ENCODE results near the gene EGR4. TPM values are rescaled to one million over a fixed set of nuclear protein-coding genes. Genes with fewer than 3 reads are reported as not detected.

The EGR4 gene
- total RNA-seq, 2 donors from 2014 or later, result 0.11 to 0.29 TPM

- Mint-ChIP-seq H3K36me3 (ENCODE audit: low read depth) (peaks cover 11% of the 10 kb centered on the region), H3K4me3 (peak overlapping the region; percentile 81), H3K27ac (peak overlapping the region; percentile 48), H3K9me3 (no peaks in the 10 kb centered on the region), H3K27me3 (no peaks in the 10 kb centered on the region), H3K4me1 (peaks cover 27% of the 10 kb centered on the region)
- ATAC-seq (replicated peaks), result no peak
Measured at GRCh38 chr2:73282924-73283544, 10.3 kb downstream of the EGR4 start.

GRCh38 chr2:73281244-73281643, 12.1 kb downstream of the EGR4 start:
- ATAC-seq (replicated peaks), result no peak
- no peaks in the 10 kb centered on the region for H3K27me3 Mint-ChIP-seq
- no peak overlapping the region for H3K4me3 Mint-ChIP-seq
- H3K4me1 Mint-ChIP-seq, result peaks cover 27% of the 10 kb centered on the region
- H3K36me3 Mint-ChIP-seq (ENCODE audit: low read depth), result peaks cover 22% of the 10 kb centered on the region
- no peak overlapping the region for H3K27ac Mint-ChIP-seq
- H3K9me3 Mint-ChIP-seq, result no peaks in the 10 kb centered on the region

GRCh38 chr2:73279852-73280251, 13.5 kb downstream of the EGR4 start:
- peaks cover 23% of the 10 kb centered on the region for H3K4me1 Mint-ChIP-seq
- H3K27ac Mint-ChIP-seq, result no peak overlapping the region
- no peak for ATAC-seq (replicated peaks)
- no peaks in the 10 kb centered on the region for H3K27me3 Mint-ChIP-seq
- H3K36me3 Mint-ChIP-seq (ENCODE audit: low read depth), result peaks cover 24% of the 10 kb centered on the region
- H3K4me3 Mint-ChIP-seq, result no peak overlapping the region
- no peaks in the 10 kb centered on the region for H3K9me3 Mint-ChIP-seq

- Mint-ChIP-seq H3K9me3 (no peaks in the 10 kb centered on the region), H3K36me3 (ENCODE audit: low read depth) (peaks cover 17% of the 10 kb centered on the region), H3K4me1 (peaks cover 15% of the 10 kb centered on the region), H3K27ac (no peak overlapping the region), H3K4me3 (no peak overlapping the region), H3K27me3 (no peaks in the 10 kb centered on the region)
- ATAC-seq (replicated peaks), result no peak
Measured at GRCh38 chr2:73272270-73272669, 21.1 kb downstream of the EGR4 start.

- Mint-ChIP-seq H3K27me3 (no peaks in the 10 kb centered on the region), H3K4me3 (peak overlapping the region; percentile 36), H3K27ac (no peak overlapping the region), H3K4me1 (peaks cover 21% of the 10 kb centered on the region), H3K36me3 (ENCODE audit: low read depth) (peaks cover 11% of the 10 kb centered on the region), H3K9me3 (no peaks in the 10 kb centered on the region)
- ATAC-seq (replicated peaks), result no peak
Measured at GRCh38 chr2:73269686-73270465, 23.5 kb downstream of the EGR4 start.

GRCh38 chr2:73268830-73269685, 24.3 kb downstream of the EGR4 start:
- peak; percentile 95 for ATAC-seq (replicated peaks)
- Mint-ChIP-seq H3K27me3 (no peaks in the 10 kb centered on the region), H3K4me1 (peaks cover 21% of the 10 kb centered on the region), H3K4me3 (peak overlapping the region; percentile 72), H3K9me3 (no peaks in the 10 kb centered on the region), H3K36me3 (ENCODE audit: low read depth) (peaks cover 18% of the 10 kb centered on the region), H3K27ac (no peak overlapping the region)

GRCh38 chr2:73268366-73268829, 24.9 kb downstream of the EGR4 start:
- H3K27ac Mint-ChIP-seq, result peak overlapping the region; percentile 68
- no peaks in the 10 kb centered on the region for H3K27me3 Mint-ChIP-seq

GRCh38 chr2:73267008-73267407, 26.3 kb downstream of the EGR4 start:
- Mint-ChIP-seq H3K27ac (no peak overlapping the region), H3K36me3 (ENCODE audit: low read depth) (peaks cover 27% of the 10 kb centered on the region), H3K4me3 (no peak overlapping the region), H3K9me3 (no peaks in the 10 kb centered on the region), H3K4me1 (peaks cover 21% of the 10 kb centered on the region), H3K27me3 (no peaks in the 10 kb centered on the region)
- ATAC-seq (replicated peaks), result no peak

More at GRCh38 chr2:73268366-73268829, 24.9 kb downstream of the EGR4 start:
- peak overlapping the region; percentile 72 for H3K4me3 Mint-ChIP-seq
- H3K4me1 Mint-ChIP-seq, result peaks cover 21% of the 10 kb centered on the region
- no peak for ATAC-seq (replicated peaks)
- H3K36me3 Mint-ChIP-seq (ENCODE audit: low read depth), result peaks cover 22% of the 10 kb centered on the region
- H3K9me3 Mint-ChIP-seq, result no peaks in the 10 kb centered on the region

GRCh38 chr2:73266061-73266901, 27.1 kb downstream of the EGR4 start:
- Mint-ChIP-seq H3K27me3 (no peaks in the 10 kb centered on the region), H3K4me1 (peaks cover 21% of the 10 kb centered on the region), H3K9me3 (no peaks in the 10 kb centered on the region), H3K4me3 (no peak overlapping the region), H3K36me3 (ENCODE audit: low read depth) (peaks cover 33% of the 10 kb centered on the region), H3K27ac (no peak overlapping the region)
- no peak for ATAC-seq (replicated peaks)

GRCh38 chr2:73265298-73266060, 27.9 kb downstream of the EGR4 start:
- peaks cover 21% of the 10 kb centered on the region for H3K4me1 Mint-ChIP-seq
- no peak for ATAC-seq (replicated peaks)
- H3K27ac Mint-ChIP-seq, result no peak overlapping the region
- H3K36me3 Mint-ChIP-seq (ENCODE audit: low read depth), result peaks cover 33% of the 10 kb centered on the region
- no peaks in the 10 kb centered on the region for H3K27me3 Mint-ChIP-seq
- no peaks in the 10 kb centered on the region for H3K9me3 Mint-ChIP-seq
- no peak overlapping the region for H3K4me3 Mint-ChIP-seq

- H3K4me1 Mint-ChIP-seq, result peaks cover 17% of the 10 kb centered on the region
- H3K36me3 Mint-ChIP-seq (ENCODE audit: low read depth), result peaks cover 35% of the 10 kb centered on the region
- no peaks in the 10 kb centered on the region for H3K27me3 Mint-ChIP-seq
- H3K27ac Mint-ChIP-seq, result no peak overlapping the region
- H3K4me3 Mint-ChIP-seq, result no peak overlapping the region
- no peak for ATAC-seq (replicated peaks)
- H3K9me3 Mint-ChIP-seq, result no peaks in the 10 kb centered on the region
Measured at GRCh38 chr2:73264783-73265182, 28.6 kb downstream of the EGR4 start.

GRCh38 chr2:73264332-73264606, 29.1 kb downstream of the EGR4 start:
- Mint-ChIP-seq H3K27ac (no peak overlapping the region), H3K27me3 (no peaks in the 10 kb centered on the region), H3K4me1 (peaks cover 15% of the 10 kb centered on the region), H3K4me3 (no peak overlapping the region), H3K36me3 (ENCODE audit: low read depth) (peaks cover 40% of the 10 kb centered on the region), H3K9me3 (no peaks in the 10 kb centered on the region)
- ATAC-seq (replicated peaks), result no peak

GRCh38 chr2:73263540-73264331, 29.6 kb downstream of the EGR4 start:
- Mint-ChIP-seq H3K4me1 (peaks cover 15% of the 10 kb centered on the region), H3K9me3 (no peaks in the 10 kb centered on the region), H3K27ac (no peak overlapping the region), H3K27me3 (no peaks in the 10 kb centered on the region), H3K4me3 (no peak overlapping the region), H3K36me3 (ENCODE audit: low read depth) (peaks cover 44% of the 10 kb centered on the region)
- ATAC-seq (replicated peaks), result no peak

Measured in activated T-helper 17 cell treated with anti-CD3 and anti-CD28 coated beads, Interleukin-2, amount 50 U/mL, for 72 hours (primary cell).